Measurements from ENCODE around the gene VTN. TPM values are rescaled to one million over a fixed set of nuclear protein-coding genes. Genes with fewer than 3 reads are reported as not detected.

Gene VTN
- total and polyA plus RNA-seq, 7 donors: 0.16 to 1.9 (median 0.43) TPM; not detected in 1

- H3K4me3 ChIP-seq: peak within 1 kb of the TSS; percentile 52 to 84 (median 73)
- no peaks in the 10 kb centered on the region for H3K9me3 ChIP-seq
- TF ChIP-seq POLR2AphosphoS5 (IDR thresholded peaks at IDR 0.05): peak in 1 of 4 donors; percentile 22
- no peak for TF ChIP-seq CTCF (IDR thresholded peaks at IDR 0.05)
- peaks cover 0 to 21% (median 19%) of the 10 kb centered on the region in 4 donors for H3K4me1 ChIP-seq
- intact Hi-C loops (cut with DNase I): no loop called here
- WGBS, 2 donors: 1% methylated on average over 70 of the region's 70 CpGs
- H3K27ac ChIP-seq: peak within 1 kb of the TSS; percentile 54 to 67 (median 55)
- peaks cover 0 to 10% (median 3%) of the 10 kb centered on the region in 4 donors for H3K36me3 ChIP-seq
- no peaks in the 10 kb centered on the region for H3K27me3 ChIP-seq
- DNase-seq: peak; percentile 81
Measured at GRCh38 chr17:28405632-28406472, 35.7 kb upstream of the VTN start, which contains the start of gene SLC46A1. Gene SLC46A1 (minus strand): TSS chr17:28406212. CDS start chr17:28406114, 98 bp downstream.

GRCh38 chr17:28404812-28405570 lies 34.9 kb upstream of the VTN start:
- H3K4me3 ChIP-seq: peak overlapping the region; percentile 52 to 84 (median 73)
- H3K27me3 ChIP-seq: no peaks in the 10 kb centered on the region
- peaks cover 0 to 21% (median 19%) of the 10 kb centered on the region in 4 donors for H3K4me1 ChIP-seq
- no peak for DNase-seq
- TF ChIP-seq POLR2AphosphoS5 (IDR thresholded peaks at IDR 0.05) (no peak), CTCF (IDR thresholded peaks at IDR 0.05) (no peak), EP300 (IDR thresholded peaks at IDR 0.05) (no peak), POLR2A (IDR thresholded peaks at IDR 0.05) (no peak)
- peak overlapping the region in 3 of 4 donors; percentile 54 to 67 (median 56) for H3K27ac ChIP-seq
- H3K36me3 ChIP-seq: peaks cover 0 to 10% (median 3%) of the 10 kb centered on the region in 4 donors
- WGBS, 2 donors: 47 to 69% methylated on average over 33 of the region's 33 CpGs
- H3K9me3 ChIP-seq: no peaks in the 10 kb centered on the region
- intact Hi-C loops (cut with DNase I): no loop called here

GRCh38 chr17:28404461-28404811 lies 34.3 kb upstream of the VTN start:
- 94 to 95% methylated on average over 5 of the region's 5 CpGs for WGBS, 2 donors

GRCh38 chr17:28404007-28404406 lies 33.9 kb upstream of the VTN start:
- WGBS, 2 donors: 83 to 87% methylated on average over 2 of the region's 2 CpGs
- Histone ChIP-seq H3K36me3 (peaks cover 0 to 15% (median 3%) of the 10 kb centered on the region in 4 donors), H3K27ac (no peak overlapping the region), H3K9me3 (no peaks in the 10 kb centered on the region), H3K27me3 (no peaks in the 10 kb centered on the region), H3K4me1 (peaks cover 0 to 21% (median 19%) of the 10 kb centered on the region in 4 donors), H3K4me3 (no peak overlapping the region)
- intact Hi-C loops (cut with DNase I): no loop called here
- TF ChIP-seq CTCF (IDR thresholded peaks at IDR 0.05) (no peak), POLR2A (IDR thresholded peaks at IDR 0.05) (no peak), POLR2AphosphoS5 (IDR thresholded peaks at IDR 0.05) (no peak), EP300 (IDR thresholded peaks at IDR 0.05) (no peak)
- DNase-seq: no peak

More at GRCh38 chr17:28404461-28404811, 34.3 kb upstream of the VTN start:
- H3K9me3 ChIP-seq: no peaks in the 10 kb centered on the region
- no peak for DNase-seq
- peaks cover 0 to 11% (median 3%) of the 10 kb centered on the region in 4 donors for H3K36me3 ChIP-seq
- H3K27me3 ChIP-seq: no peaks in the 10 kb centered on the region
- intact Hi-C loops (cut with DNase I): no loop called here
- peaks cover 0 to 21% (median 19%) of the 10 kb centered on the region in 4 donors for H3K4me1 ChIP-seq
- no peak for TF ChIP-seq POLR2A (IDR thresholded peaks at IDR 0.05)
- TF ChIP-seq POLR2AphosphoS5 (IDR thresholded peaks at IDR 0.05): no peak
- TF ChIP-seq CTCF (IDR thresholded peaks at IDR 0.05): no peak
- no peak for TF ChIP-seq EP300 (IDR thresholded peaks at IDR 0.05)
- H3K27ac ChIP-seq: no peak overlapping the region
- H3K4me3 ChIP-seq: peak overlapping the region in 1 of 4 donors; percentile 84
